Stimulated activated CD4-positive, alpha-beta T cell treated with anti-CD3 and anti-CD28 coated beads, Interleukin-15, amount 100 ng/mL, for 1 hour (primary cell): ENCODE results near the gene PTPN9.
"Not testable (repeated sequence)": the region's sequence is repeated elsewhere in the genome, so short reads cannot be mapped to it uniquely, and the experiment has no call there.

Experiments used
- DNase-seq, 2 donors: peaks; one replicate each; pipeline ENCODE4 v3.0.0-alpha.2; 2020; ENCODE audit warnings: low read depth in 1 of 2, low spot score in 1 of 2

PTPN9 gene

DNA sequence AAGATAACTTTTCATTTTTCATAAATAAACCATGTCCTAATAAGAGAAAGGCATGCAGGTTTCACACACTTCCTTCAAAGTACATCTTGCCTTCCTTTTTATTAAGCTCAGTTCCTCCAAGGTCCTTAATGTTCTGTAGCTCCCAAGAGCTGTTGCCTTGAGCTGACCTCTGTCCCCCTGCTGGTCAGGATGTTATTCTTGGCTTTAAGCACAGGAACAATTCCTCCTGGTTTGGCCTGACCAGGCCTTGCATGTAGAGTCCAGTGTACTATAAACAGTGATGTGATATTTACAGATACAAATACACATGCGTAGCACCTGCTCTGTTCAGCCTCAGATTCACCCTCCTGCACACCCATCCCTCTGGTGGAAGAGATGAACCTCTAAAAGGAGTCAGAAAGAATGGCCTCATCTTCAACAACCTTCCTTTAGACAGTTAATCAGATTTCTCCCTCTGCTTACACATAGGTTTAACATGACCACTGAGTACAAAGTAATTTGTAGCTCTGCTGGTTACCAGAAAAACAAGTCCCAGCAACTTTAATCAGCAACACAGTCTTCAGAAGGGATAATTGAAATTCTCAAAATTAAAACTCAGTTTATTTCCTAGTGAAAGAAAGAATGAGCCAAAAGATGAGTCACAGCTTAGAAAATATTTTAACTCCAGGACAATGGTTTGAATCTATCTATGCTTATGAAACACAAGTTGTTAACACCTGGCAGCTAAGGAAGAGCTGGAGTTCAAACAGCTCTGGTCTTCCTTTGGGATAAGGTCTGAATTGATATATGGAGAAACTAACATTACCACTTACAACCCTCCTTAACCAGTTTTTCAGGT lies 46.5 kb downstream of the PTPN9 start:
- no peak for DNase-seq

DNA sequence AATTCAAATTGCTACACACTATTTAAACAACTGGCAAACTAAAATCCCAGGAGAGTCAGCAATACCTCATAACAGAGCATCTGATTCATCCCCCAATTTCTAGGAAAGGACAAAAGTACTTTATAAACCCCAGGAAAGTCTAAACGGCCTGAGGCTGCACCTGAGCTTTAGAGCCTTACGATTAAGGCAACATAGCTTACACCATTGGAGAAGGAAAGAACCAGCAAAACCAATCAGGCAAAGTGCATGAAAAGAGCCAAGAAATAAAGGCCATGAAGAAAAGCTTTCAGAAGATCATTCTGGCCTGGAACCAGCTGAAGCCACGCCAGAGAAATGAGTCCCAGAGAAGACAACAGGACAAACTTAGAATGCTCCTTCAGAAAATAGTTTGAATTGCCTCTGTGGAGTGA lies 48.1 kb downstream of the PTPN9 start:
- DNase-seq: no peak

DNA sequence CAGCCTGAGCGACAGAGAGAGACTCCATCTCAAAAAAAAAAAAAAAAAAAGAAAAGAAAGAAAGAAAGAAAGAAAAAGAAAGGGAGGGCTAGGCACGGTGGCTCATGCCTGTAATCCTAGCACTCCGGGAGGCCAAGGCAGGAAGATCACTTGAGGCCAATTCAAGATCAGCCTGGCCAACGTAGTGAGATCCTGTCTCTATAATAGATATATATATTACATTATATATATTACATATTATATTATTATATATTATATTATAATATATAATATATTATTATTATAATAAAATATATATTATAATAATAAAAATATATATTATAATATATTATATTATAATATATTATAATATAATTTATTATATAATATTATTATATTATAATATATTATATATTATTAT lies 48.9 kb downstream of the PTPN9 start:
- no peak for DNase-seq

DNA sequence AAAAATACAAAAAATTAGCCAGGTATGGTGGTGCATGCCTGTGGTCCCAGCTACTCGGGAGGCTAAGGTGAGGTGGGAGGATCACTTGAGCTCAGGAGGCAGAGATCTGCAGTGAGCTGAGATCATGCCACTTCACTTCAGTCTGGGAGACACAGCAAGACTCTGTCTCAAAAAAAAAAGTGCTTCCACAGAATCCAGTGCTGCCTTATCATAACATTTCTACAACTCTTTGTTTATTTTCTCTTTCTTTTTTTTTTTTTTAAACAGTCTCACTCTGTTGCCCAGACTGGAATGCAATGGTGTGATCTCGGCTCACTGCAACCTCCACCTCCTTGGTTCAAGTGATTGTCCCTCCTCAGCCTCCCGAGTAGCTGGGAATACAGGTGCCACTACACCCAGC lies 53.4 kb downstream of the PTPN9 start:
- DNase-seq: not testable (repeated sequence)

DNA sequence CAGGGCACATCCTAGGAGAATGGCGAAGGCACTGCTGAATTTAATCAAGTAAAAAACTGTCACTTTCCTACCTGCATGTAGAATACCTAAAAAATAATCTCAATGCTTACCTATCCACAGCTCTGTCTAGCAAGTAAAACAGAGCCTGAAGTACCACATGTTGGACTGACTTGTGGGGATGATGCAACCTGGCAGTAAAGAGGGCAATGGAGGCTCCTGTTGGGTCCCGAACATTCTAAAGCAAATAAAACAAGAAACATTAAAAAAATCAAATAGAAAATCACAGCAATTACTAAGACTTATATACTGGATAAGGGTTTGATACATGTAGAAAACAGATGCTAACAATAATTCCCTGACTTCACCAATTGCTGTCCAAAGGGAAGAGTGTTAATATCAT lies 56.1 kb downstream of the PTPN9 start:
- no peak for DNase-seq

DNA sequence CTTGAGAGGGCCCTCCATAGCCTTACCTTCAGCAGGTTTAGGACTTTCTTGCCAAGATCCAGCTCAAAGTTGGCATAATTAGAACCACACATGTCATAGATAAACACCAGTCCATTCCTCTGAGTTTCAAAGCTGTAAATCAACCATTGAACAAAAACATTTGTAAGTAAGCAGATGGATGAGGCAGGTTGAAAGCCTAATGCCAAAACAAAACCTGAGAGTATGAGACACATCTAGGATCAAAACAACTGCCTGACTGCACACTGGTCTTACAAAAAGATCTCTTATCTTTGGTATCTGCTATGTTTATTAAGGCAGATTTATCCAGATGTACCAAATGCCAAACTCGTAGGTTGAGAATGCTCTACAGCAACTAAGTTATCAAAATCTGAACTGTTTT lies 61.9 kb downstream of the PTPN9 start:
- no peak for DNase-seq

DNA sequence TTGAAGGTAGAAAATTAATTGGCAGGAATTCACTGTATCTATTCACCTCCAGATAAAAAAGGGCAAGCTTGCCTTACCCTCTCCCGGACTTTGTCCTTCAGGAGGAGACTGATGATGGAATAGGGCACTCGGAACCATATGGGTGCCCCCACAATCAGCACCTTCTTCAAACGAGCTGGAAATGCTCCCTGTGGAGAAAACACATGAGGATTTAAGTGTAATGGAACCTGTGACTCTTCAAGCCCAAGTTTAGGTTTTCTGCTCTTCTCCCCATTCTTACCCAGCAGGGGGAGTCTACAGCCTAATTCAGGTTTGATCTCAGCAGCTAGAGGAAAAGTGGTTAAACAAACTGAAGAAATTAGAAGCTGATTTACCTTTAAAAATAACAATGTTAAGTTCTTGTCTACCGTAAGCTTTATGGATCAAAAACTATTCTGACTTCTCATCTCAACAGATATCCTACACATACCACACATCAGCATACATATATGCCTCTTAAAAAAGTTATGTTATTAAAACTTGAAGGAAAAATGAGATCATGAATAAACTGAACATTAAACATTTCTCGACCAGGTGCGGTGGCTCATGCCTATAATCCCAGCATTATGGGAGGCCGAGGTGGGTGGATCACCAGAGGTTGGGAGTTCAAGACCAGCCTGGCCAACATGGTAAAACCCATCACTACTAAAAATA lies 70.1 kb downstream of the PTPN9 start:
- no peak for DNase-seq

DNA sequence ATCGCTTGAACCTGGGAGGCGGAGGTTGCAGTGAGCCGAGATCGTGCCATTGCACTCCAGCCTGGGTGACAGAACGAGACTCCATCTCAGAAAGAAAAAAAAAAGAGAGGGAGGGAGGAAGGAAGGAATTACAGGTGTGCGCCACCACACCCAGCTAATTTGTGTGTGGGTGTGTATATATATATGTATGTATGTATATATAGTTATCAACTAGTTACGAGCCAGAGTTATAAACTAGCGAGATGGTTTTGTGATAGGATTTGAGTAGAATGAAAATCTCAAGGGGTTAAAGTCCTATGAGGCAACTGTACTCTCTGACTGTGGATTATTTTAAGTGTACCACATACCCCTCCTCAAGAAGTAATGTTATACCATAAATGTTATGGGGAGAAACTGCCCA lies 76.8 kb downstream of the PTPN9 start:
- no peak for DNase-seq

DNA sequence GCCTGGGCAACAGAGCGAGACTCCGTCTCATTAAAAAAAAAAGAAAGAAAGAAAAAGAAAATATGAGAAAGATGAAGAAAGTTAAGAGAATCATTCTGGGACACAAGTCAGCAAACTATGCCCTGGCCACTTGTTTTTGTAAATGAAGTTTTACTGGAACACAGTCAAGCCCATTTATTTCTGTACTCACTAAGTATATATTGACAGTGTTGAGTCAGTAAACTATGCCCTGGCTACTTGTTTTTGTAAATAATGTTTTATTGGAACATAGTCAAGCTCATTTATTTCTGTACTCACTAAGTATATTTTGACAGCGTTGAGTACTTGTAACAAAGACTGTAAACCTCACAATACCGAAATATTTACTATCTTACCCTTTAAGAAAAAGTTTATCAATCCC lies 85.4 kb downstream of the PTPN9 start:
- no peak for DNase-seq

DNA sequence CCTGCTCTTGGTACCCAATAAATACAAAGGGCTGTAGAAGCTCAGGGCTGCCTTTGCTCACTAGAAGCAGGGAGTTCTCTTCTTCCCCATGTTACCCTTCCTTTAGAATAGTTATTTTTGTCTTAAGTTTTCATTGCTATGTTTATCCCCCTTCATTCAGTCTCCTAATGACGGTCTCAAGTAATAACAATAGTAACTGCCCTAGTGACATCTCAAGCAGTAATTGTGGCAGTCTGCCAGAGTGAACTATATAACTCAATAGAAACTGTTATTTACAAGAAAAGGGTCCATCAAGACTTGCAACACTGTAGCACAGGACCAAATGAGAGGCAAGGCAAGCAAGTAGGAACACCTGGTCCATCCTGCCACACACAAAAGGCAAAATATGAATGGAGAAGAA lies 95.2 kb downstream of the PTPN9 start:
- no peak for DNase-seq

DNA sequence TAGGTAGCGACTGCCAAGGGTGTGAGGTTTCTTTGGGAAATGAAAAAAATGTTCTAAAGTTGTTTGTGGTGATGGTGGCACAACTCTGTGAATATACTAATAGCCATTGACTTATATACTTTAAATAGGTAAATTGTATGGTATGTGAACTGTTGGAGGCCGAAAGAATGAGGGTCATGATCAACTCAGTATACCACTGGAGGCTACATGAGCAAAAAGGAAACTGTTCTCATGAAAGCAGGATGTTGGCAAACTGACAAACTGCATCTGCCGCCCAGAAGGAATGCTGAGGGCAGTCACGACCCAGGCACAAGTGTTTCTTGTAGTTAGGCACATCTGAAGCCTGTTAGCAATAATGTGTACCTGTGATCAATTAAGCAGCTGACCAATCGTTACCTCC lies 95.6 kb downstream of the PTPN9 start:
- not testable (repeated sequence) for DNase-seq

DNA sequence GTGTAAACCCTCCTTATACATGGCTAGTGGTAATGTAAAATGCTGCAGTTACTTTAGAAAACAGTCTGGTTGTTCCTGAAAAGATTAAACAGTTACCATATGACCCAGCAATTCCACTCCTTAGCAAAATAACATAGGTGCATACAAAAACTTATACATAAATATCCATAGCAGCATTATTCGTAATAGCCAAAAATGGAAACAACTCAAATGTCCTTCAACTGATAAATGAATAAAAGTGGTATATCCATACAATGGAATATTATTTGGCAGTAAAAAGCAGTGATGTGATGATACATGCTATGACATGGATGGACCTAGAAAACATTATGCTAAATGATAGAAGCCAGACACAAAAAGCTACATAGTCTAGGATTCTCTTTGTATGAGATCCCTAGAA lies 96.0 kb downstream of the PTPN9 start:
- DNase-seq: no peak

DNA sequence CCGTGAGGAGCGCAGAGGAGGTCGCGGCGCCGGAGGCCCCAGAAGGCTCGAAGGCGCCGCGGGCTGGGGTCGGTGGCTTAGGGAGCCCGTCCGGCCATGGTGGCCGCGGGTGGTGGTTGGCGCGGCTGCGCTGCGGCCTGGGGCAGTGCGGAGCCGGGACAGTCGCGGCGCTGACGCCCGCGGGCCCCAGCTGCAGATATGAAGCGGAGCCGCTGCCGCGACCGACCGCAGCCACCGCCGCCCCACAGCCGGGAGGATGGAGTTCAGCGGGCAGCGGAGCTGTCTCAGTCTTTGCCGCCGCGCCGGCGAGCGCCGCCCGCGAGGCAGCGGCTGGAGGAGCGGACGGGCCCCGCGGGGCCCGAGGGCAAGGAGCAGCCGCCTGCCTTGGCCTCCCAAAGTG lies 98.7 kb downstream of the PTPN9 start:
- not testable (repeated sequence) for DNase-seq

DNA sequence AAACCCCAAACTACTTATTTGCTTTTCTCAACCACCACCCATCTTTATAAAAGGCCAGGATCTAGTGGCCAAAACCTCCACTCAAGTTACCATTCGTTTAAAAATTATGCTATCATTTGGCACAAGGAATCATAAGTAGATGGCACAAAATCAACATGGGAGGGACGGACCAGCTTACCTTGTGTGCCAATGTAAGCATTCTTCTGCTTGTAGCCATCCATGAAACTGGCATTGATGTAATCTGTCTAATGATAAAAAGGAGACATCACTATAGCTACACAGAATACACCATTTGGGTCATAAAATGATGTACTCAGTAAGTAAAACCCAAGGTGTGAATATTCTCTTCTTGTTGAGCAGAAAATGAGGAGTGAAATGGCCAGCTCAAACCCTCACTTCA lies 99.4 kb downstream of the PTPN9 start:
- no peak for DNase-seq

DNA sequence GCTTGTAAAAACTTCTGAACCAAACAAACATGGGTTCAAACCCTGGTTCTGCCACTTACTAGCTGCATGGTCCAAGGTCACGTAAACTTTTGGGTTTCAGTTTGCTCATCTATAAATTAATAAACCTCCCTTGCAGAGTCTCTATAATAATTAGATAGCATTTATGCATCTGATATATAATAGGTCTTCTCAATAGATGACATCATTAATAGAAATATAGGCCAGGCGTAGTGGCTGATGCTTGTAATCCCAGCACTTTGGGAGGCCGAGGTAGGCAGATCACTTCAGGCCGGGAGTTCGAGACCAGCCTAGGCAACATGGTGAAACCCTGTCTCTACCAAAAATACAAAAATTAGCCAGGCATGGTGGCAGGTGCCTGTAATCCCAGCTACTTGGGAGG lies 102.0 kb downstream of the PTPN9 start:
- not testable (repeated sequence) for DNase-seq

DNA sequence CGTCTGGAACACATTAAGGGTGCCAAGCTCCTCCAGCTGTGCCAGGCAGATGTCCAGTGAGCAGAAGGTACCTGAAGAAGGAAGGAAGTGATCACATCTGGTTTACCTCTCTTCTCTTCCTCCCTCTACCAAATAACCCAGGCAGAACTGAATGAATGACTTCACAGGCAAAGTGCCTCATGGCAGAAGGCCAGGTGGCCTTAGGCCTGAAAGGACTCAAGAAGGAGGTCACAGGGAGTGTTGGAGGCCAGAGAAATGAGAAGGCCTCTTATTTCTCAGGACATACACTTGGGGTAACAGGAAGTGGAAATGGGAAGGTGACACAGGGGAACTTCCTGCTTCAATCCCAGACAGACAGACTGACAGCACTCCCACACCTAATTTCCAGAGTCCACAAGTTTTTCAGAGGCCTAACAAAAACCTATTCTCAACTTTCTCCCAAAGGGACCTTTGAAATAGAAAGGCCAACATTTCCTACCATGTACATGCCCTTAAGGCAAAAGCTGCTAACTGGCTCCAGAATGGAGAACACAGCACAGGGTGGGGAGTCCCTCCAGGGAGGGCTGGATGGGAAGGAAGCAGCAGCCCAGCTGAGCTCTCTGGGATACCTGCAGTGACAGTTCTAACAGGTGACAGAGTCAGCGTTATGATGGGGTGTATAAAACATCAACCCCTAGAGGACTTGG lies 110.1 kb downstream of the PTPN9 start:
- no peak for DNase-seq

DNA sequence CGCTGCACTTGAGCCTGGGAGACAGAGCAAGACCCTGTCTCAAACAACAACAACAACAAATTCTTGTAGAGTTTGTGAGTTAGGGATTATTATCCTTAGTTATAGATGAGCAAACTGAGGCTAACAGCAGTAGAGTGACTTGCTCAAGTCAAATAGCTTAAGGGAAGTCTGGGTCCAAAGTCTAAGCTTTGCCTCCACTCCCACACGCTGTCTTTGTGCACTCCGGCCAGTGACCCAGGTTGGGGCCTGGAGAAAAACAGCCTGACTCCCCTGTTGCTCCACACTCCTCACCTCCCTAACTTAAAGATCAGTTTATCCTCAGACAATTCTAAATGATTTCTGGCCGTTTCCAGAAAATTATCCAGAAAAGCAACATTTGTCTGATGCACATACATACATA lies 118.5 kb downstream of the PTPN9 start:
- DNase-seq: no peak

DNA sequence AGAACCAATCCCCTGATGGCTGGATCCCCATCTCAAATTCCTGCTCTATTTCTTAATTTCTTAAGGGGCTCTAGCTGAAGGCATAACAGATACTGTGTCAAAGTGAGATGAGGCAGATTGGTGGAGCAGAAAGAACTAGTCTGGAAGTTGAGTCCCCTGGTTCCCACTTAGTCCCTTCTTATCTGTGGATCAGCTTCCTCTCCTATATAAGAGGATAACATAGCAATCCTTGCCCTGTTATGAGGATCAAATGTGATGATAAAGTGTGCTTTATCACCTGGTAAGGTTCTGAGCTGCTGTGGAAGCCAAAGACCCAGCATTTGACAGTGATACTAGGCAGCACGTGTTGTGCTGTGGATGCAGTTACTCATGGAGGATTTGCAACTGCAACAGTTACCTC lies 119.5 kb downstream of the PTPN9 start:
- no peak for DNase-seq

DNA sequence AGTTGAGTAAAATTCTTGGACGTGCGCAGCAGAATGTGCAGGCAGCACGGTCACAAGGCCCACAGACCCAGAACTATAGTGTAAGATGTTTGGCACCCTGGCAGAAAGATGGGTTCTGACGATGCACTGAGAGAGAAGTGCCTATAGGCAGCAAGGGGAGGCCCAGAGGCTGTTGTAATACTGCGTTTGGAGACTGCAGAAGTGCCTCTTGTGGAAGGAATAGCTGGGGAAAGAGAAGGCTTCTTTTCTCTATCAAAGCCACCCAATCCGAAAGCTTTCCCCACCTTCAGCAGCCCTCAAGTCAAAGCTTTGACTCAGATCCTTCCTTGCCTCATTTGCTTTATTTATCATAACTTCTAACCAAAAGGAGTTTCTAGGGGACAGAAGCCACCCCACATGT lies 122.4 kb downstream of the PTPN9 start:
- no peak for DNase-seq

DNA sequence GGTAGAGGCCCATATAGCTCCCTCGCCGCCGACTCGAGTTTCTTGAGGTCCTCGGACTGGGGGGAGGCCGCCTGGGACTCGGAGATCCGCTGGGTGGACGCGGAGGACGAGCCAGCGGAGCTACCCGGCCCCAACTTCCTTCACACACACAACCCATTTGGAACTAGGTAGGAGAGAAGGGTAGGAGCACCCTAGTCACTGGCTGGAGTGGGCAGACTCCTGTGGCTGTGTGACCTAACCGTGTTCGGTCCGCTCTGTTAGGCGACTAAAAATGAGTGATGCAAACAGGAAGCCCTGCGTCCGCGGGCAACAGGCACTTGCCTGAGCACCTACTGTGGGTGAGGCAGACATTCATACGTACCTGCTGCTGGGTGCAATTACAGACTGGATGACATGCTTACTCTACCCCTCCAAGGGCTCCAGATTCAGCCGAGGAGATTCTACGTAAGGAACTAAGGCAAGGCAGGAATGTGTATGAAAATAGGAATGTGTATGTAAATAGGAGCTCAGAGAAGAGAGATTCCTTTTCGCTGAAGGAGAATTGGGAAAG lies 123.1 kb downstream of the PTPN9 start:
- DNase-seq: no peak

DNA sequence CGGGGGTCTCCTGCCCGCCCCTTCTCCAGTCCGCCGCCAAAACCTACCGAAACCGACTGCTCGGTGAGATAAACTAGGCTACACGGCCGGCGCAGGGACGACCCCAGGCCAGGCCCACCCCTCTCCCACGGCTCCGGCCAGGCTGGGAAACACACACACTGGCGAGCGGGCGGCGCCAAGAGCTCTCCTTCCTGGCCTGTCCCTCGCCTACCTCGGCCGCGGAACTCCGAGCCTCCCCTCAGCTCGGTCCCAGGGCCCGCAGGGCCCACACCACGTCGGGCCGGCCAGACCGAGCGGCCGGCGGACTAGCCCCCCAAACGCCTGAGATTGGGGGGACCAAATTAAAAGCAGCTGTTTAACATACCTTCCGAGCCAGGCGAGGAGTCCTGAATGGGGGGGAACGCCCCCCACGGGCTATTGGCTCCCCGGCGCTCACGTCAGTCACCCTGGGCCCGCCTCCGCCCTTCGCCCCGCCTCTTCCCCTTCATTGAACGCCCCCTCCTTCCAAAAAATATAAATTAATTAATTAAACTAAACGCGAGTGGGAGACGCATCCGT lies 123.6 kb downstream of the PTPN9 start:
- peak; percentile 73 to 84 for DNase-seq
